LNCAP (cell line): ENCODE measurements around the gene F8.

ENCODE experiments used
- TF ChIP-seq, protein P1 (sequence below): fragments of 450-650 bp; IDR thresholded peaks from 2 replicates; pipeline ENCODE4 v1.5.1; 2017; ENCODE audit warnings: mild to moderate bottlenecking

The F8 gene

DNA sequence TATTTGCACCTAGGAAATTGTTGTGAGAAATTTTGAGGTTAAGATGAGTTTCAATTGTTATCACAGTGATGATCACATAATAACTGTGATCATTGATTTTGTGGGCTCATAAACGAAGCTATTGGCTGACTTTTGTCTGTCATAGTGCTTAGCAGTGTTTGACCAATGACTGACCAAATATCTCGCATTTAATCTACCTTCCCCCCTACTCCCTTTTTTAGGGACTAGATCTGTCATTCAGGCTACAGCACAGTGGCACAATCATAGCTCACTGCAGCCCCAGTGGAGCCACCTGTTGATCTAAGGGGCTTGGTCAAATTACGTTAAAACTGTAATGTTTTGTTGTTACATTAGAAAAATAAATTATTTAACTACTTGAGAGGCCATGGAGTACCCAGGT is 5.6 kb upstream of the F8 start:
- TF ChIP-seq, protein P1, sequence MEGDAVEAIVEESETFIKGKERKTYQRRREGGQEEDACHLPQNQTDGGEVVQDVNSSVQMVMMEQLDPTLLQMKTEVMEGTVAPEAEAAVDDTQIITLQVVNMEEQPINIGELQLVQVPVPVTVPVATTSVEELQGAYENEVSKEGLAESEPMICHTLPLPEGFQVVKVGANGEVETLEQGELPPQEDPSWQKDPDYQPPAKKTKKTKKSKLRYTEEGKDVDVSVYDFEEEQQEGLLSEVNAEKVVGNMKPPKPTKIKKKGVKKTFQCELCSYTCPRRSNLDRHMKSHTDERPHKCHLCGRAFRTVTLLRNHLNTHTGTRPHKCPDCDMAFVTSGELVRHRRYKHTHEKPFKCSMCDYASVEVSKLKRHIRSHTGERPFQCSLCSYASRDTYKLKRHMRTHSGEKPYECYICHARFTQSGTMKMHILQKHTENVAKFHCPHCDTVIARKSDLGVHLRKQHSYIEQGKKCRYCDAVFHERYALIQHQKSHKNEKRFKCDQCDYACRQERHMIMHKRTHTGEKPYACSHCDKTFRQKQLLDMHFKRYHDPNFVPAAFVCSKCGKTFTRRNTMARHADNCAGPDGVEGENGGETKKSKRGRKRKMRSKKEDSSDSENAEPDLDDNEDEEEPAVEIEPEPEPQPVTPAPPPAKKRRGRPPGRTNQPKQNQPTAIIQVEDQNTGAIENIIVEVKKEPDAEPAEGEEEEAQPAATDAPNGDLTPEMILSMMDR, result no peak

DNA sequence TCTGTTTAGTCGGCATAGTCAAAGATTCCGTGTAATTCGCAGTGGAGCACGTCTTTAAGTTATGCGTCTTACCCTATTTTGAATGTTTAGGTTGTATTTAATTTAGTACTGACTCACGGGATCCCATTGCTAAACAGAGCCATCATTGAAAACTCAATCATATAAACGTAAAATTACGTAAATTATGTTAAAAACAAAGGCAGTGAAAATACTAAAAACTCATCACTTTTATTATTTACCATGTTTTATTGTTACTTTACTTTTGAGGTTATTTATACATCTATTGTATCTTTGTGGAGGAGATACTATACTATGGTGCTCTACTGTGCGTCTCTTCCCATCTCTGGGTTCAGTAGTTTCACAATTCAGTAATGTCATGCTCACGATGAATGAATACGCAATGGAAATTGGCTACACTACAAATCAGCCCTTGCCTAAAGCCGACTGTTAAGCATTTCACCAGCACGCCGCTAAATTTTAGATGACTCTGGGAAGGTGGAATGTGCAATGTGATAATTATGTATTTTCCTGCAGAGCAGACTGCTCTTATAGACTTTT is 5.1 kb upstream of the F8 start:
- TF ChIP-seq, protein P1, result no peak

DNA sequence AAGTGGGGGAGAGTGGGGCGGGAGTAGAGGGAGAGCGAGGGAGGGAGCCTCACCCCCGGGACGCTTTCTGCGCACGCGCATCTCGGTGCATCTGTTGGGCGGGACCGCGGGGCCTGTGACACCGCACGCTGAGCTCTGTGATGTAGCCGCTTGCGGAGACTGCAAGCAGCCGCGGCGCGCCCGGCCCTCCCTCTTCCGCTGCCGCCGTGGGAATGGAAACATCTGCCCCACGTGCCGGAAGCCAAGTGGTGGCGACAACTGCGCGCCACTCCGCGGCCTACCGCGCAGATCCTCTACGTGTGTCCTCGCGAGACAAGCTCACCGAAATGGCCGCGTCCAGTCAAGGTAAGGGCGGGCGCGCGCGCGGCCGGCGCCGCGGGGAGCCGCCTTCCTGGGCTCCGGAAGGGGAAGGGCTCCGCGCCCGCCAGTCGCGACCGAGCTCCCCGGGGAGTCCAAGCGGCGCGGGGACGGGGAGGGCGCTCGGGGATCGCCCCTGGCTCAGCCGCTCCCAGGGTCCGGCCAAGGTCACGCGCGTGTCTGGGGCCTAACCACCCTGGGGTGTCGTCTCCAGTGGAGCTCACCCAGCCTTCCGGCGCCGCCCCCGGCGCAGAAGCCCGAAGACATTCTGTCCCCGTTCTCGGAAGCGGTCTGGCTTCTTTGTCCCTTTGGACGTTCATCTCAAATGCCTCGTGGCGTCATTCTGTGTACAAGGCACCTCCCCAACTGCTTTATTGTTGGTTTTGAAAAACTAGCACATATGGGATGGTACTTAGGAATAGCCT is 4.4 kb upstream of the F8 start, which contains the start of gene FUNDC2:
FUNDC2 (plus strand) TSS at position 118 of the 782 bp plus-strand sequence; CDS start at position 213, 95 bp downstream.
- TF ChIP-seq, protein P1, result no peak

DNA sequence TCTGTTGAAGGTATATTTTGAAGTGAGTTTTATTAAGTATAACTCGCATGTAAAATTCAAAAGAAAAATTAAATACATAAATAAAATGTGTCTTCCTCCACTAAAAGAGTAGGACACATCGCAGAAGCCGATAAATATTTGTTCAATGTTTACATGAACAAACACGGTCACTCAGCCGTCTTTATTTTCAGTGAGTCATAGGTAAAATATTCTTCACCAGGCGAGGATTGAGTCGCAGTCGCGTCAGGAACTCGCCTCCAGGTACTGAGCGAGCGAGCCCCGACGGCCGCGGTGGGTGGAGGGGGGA is 3.9 kb upstream of the F8 start:
- TF ChIP-seq, protein P1, result no peak

DNA sequence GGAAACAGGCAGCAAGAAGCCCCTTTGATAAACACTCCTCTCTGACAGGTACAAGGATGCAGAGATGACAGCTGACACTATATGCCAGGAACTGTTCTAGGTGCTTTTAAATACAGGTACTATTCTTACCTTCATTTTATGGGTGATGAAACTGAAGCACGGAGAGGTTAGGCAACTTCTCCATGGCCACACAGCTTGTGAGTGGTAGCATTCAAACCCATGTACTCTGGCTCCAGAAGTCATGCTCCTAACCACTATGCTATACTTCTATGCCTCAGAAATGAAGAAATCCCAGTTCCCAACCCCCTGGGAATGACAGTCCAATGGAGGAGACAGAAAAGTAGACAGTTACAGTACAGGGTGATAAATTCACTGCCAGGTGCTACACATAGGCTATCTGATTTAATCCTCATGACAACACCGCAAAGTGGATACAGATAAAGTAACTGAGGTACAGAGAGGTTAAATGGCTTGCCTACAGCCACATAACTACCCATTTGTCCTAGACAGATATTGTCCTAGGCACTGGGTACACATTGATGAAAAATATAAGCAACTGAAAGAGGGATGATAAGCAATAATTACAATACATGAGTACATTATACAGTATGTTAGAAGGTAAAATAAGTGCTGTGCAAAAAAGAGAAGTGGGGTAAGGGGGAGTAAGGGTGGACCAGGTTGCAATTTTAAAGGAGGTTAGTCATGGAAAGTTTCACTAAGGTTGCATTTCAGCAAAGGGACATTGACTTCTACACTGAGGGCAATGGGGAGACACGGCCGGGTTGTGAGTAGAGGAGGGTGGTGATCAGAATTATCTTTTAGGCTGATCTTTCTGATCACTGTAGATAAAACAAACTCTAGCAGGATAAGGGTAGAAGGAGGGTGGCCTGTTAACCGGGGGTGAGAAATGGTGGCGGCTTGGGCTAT is 1.6 kb upstream of the F8 start:
- TF ChIP-seq, protein P1, result no peak

DNA sequence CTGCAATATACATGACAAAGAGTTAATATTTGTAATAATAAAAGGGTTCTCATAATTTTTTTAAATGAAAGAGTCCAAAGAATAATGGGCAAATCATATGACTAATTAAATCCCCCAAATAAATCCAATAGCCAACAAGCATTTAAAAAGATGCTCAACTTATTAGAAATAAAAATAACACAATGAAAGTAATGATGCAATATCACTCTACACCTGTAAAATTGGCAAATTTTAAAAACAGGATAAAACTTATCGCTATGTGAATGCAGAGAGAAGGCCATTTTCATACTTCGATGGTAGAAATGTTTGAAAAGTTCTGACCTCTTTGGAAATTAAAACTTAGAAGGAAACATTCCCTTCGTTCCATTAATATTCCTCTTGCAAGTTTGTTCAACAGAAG is 1.9 kb downstream of the F8 start:
- TF ChIP-seq, protein P1, result no peak

DNA sequence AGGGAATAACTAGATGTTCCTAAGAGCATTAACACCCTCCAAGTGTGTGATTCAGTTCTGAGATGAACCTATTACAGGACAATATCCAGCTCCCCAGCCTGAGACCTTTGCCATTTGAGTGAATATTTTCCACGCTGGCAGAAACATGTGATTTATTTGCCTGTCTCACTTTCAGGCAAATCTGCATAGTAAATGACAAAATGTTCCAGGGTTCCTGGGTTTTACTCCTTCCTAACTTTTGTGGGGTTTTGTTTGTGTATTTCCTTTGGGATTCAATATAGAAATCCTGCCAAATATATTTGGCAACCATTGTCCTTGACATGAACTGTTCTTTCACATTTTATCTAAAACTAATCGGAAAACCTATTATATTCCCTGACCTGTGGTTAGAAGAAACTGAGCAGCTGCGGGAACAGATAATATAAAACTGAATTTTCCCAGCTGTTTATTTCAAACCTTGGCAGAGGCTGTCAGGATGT is 12.5 kb downstream of the F8 start:
- TF ChIP-seq, protein P1, result no peak
